Testis (tissue), 2 donors: Measurements from ENCODE around the gene PRKCG.

ENCODE experiments used
- POLR2A ChIP-seq: fragments of 450-650 bp; IDR thresholded peaks from one replicate; pipeline ENCODE4 v1.6.1; 2017; ENCODE audit warnings: antibody characterized with exemption, mild to moderate bottlenecking, moderate library complexity
- TF ChIP-seq, protein P1 (sequence below), 3 experiments: fragments of 450-650 bp in 2 of 3; fragments of 200-600 bp in 1 of 3; sonication (generic) in 1 of 3; IDR thresholded peaks; one replicate each; pipeline ENCODE4 v1.5.1; 2016 to 2019; ENCODE audit warnings: antibody characterized with exemption in 3 of 3, mild to moderate bottlenecking in 2 of 3, moderate library complexity in 1 of 3

DNA sequence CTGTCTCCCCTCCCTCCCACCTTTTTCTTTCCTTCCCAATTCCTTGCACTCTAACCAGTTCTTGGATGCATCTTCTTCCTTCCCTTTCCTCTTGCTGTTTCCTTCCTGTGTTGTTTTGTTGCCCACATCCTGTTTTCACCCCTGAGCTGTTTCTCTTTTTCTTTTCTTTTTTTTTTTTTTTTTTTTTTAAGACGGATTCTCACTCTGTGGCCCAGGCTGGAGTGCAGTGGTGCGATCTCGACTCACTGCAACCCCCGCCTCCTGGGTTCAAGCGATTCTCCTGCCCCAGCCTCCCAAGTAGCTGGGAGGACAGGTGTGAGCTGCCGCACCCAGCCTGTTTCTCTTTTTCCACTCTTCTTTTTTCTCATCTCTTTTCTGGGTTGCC, 7.4 kb upstream of the PRKCG start:
- TF ChIP-seq, protein P1, sequence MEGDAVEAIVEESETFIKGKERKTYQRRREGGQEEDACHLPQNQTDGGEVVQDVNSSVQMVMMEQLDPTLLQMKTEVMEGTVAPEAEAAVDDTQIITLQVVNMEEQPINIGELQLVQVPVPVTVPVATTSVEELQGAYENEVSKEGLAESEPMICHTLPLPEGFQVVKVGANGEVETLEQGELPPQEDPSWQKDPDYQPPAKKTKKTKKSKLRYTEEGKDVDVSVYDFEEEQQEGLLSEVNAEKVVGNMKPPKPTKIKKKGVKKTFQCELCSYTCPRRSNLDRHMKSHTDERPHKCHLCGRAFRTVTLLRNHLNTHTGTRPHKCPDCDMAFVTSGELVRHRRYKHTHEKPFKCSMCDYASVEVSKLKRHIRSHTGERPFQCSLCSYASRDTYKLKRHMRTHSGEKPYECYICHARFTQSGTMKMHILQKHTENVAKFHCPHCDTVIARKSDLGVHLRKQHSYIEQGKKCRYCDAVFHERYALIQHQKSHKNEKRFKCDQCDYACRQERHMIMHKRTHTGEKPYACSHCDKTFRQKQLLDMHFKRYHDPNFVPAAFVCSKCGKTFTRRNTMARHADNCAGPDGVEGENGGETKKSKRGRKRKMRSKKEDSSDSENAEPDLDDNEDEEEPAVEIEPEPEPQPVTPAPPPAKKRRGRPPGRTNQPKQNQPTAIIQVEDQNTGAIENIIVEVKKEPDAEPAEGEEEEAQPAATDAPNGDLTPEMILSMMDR (IDR thresholded peaks at IDR 0.05): no peak
- no peak for TF ChIP-seq POLR2A
